Neuron (in vitro differentiated cells): Measurements from ENCODE around the gene NDUFB2.
"Not testable (repeated sequence)": the region's sequence is repeated elsewhere in the genome, so short reads cannot be mapped to it uniquely, and the experiment has no call there.

Source experiments
- H2AFZ ChIP-seq: one replicate; pipeline ENCODE4 v1.6.1; 2013; ENCODE audit warnings: low read depth, mild to moderate bottlenecking, inconsistent platforms, low read length, moderate library complexity
- H3K27me3 ChIP-seq: one replicate; pipeline ENCODE4 v1.6.1; 2013; ENCODE audit warnings: low read length; ENCODE audit not compliant: insufficient read depth
- H3K36me3 ChIP-seq: one replicate; pipeline ENCODE4 v1.6.1; 2013; ENCODE audit warnings: low read length; ENCODE audit not compliant: insufficient read depth
- H3K4me1 ChIP-seq: one replicate; pipeline ENCODE4 v1.6.1; 2013; ENCODE audit warnings: low read length; ENCODE audit not compliant: insufficient read depth
- H3K4me3 ChIP-seq: 2 replicates; pipeline ENCODE4 v1.5.1; 2013; ENCODE audit warnings: mild to moderate bottlenecking, low read length, moderate library complexity
- H3K9me3 ChIP-seq: one replicate; pipeline ENCODE4 v1.6.1; 2013; ENCODE audit warnings: low read length

NDUFB2 gene

GRCh38 chr7:140675726-140676125, 20.8 kb upstream of the NDUFB2 start:
- no peaks in the 10 kb centered on the region for H3K36me3 ChIP-seq
- H3K9me3 ChIP-seq, result no peaks in the 10 kb centered on the region
- H3K4me1 ChIP-seq, result no peaks in the 10 kb centered on the region
- no peak overlapping the region for H2AFZ ChIP-seq
- H3K4me3 ChIP-seq, result no peak overlapping the region
- H3K27me3 ChIP-seq, result no peaks in the 10 kb centered on the region

- Histone ChIP-seq H3K36me3 (no peaks in the 10 kb centered on the region), H2AFZ (no peak overlapping the region), H3K9me3 (no peaks in the 10 kb centered on the region), H3K4me1 (no peaks in the 10 kb centered on the region), H3K4me3 (no peak overlapping the region), H3K27me3 (no peaks in the 10 kb centered on the region)
Measured at GRCh38 chr7:140676306-140676705, 20.2 kb upstream of the NDUFB2 start.

GRCh38 chr7:140676956-140677355, 19.6 kb upstream of the NDUFB2 start:
- H2AFZ ChIP-seq, H3K36me3 ChIP-seq, H3K27me3 ChIP-seq, H3K4me1 ChIP-seq, H3K4me3 ChIP-seq, H3K9me3 ChIP-seq: not testable (repeated sequence)

GRCh38 chr7:140677496-140677895, 19.0 kb upstream of the NDUFB2 start:
- no peaks in the 10 kb centered on the region for H3K27me3 ChIP-seq
- H3K4me1 ChIP-seq, result no peaks in the 10 kb centered on the region
- no peaks in the 10 kb centered on the region for H3K36me3 ChIP-seq

GRCh38 chr7:140678081-140678815, 18.3 kb upstream of the NDUFB2 start:
- Histone ChIP-seq H3K4me1 (no peaks in the 10 kb centered on the region), H3K36me3 (no peaks in the 10 kb centered on the region), H2AFZ (no peak overlapping the region), H3K27me3 (no peaks in the 10 kb centered on the region), H3K4me3 (no peak overlapping the region), H3K9me3 (no peaks in the 10 kb centered on the region)

More at GRCh38 chr7:140677496-140677895, 19.0 kb upstream of the NDUFB2 start:
- H2AFZ ChIP-seq, result no peak overlapping the region
- no peak overlapping the region for H3K4me3 ChIP-seq
- no peaks in the 10 kb centered on the region for H3K9me3 ChIP-seq

GRCh38 chr7:140678816-140679130, 17.7 kb upstream of the NDUFB2 start:
- Histone ChIP-seq H3K4me3 (no peak overlapping the region), H2AFZ (no peak overlapping the region), H3K9me3 (no peaks in the 10 kb centered on the region), H3K27me3 (no peaks in the 10 kb centered on the region), H3K4me1 (peaks cover 2% of the 10 kb centered on the region), H3K36me3 (no peaks in the 10 kb centered on the region)

GRCh38 chr7:140679186-140679585, 17.3 kb upstream of the NDUFB2 start:
- Histone ChIP-seq H3K4me1 (peaks cover 4% of the 10 kb centered on the region), H3K36me3 (no peaks in the 10 kb centered on the region), H3K9me3 (no peaks in the 10 kb centered on the region), H2AFZ (no peak overlapping the region), H3K27me3 (no peaks in the 10 kb centered on the region), H3K4me3 (no peak overlapping the region)

- no peaks in the 10 kb centered on the region for H3K27me3 ChIP-seq
- H2AFZ ChIP-seq, result no peak overlapping the region
- peaks cover 4% of the 10 kb centered on the region for H3K4me1 ChIP-seq
- H3K36me3 ChIP-seq, result no peaks in the 10 kb centered on the region
- no peak overlapping the region for H3K4me3 ChIP-seq
- H3K9me3 ChIP-seq, result no peaks in the 10 kb centered on the region
Measured at GRCh38 chr7:140680886-140681285, 15.6 kb upstream of the NDUFB2 start.

- H3K9me3 ChIP-seq, result no peaks in the 10 kb centered on the region
- no peaks in the 10 kb centered on the region for H3K36me3 ChIP-seq
- peaks cover 4% of the 10 kb centered on the region for H3K4me1 ChIP-seq
- H2AFZ ChIP-seq, result no peak overlapping the region
- H3K4me3 ChIP-seq, result no peak overlapping the region
- H3K27me3 ChIP-seq, result no peaks in the 10 kb centered on the region
Measured at GRCh38 chr7:140681766-140682165, 14.7 kb upstream of the NDUFB2 start.

GRCh38 chr7:140683657-140684056, 12.9 kb upstream of the NDUFB2 start:
- no peaks in the 10 kb centered on the region for H3K9me3 ChIP-seq
- H3K4me1 ChIP-seq, result peaks cover 4% of the 10 kb centered on the region
- no peak overlapping the region for H3K4me3 ChIP-seq
- no peaks in the 10 kb centered on the region for H3K27me3 ChIP-seq
- H2AFZ ChIP-seq, result no peak overlapping the region
- H3K36me3 ChIP-seq, result no peaks in the 10 kb centered on the region

GRCh38 chr7:140684066-140684950, 12.2 kb upstream of the NDUFB2 start:
- H3K36me3 ChIP-seq, result no peaks in the 10 kb centered on the region
- H2AFZ ChIP-seq, result no peak overlapping the region
- no peaks in the 10 kb centered on the region for H3K27me3 ChIP-seq
- no peaks in the 10 kb centered on the region for H3K9me3 ChIP-seq
- peaks cover 4% of the 10 kb centered on the region for H3K4me1 ChIP-seq
- no peak overlapping the region for H3K4me3 ChIP-seq

GRCh38 chr7:140685407-140686087, 11.0 kb upstream of the NDUFB2 start:
- H3K4me3 ChIP-seq, result no peak overlapping the region
- H2AFZ ChIP-seq, result no peak overlapping the region
- no peaks in the 10 kb centered on the region for H3K36me3 ChIP-seq
- no peaks in the 10 kb centered on the region for H3K27me3 ChIP-seq
- H3K9me3 ChIP-seq, result no peaks in the 10 kb centered on the region
- peaks cover 4% of the 10 kb centered on the region for H3K4me1 ChIP-seq

GRCh38 chr7:140686921-140687320, 9.6 kb upstream of the NDUFB2 start:
- Histone ChIP-seq H2AFZ (no peak overlapping the region), H3K36me3 (no peaks in the 10 kb centered on the region), H3K4me3 (no peak overlapping the region), H3K9me3 (no peaks in the 10 kb centered on the region), H3K4me1 (peaks cover 4% of the 10 kb centered on the region), H3K27me3 (no peaks in the 10 kb centered on the region)
